GM12878 (cell line): ENCODE results near the gene PPP2R2D. TPM values are rescaled to one million over a fixed set of nuclear protein-coding genes. Genes with fewer than 3 reads are reported as not detected.

Source experiments
- ATAC-seq: fragments of 200-7000 bp; cut with Tn5 transposase; 3 replicates; pipeline ENCODE4 v1.9.1; 2020; ENCODE audit warnings: mild to moderate bottlenecking, moderate library complexity
- BruUV-seq: library from RNA; stranded (reverse); fragments of 400-500 nt; replicated peaks from 2 replicates; lab custom pipeline; 2021; lab: Mats Ljungman, UMichigan
- CTCF ChIA-PET: fragments of 300-600 bp; sonication (Branson Sonifier 250); formaldehyde crosslinking; extraction: SDS; loops from one replicate; lab custom pipeline; 2021; ENCODE audit warnings: inconsistent platforms; lab: Yijun Ruan, JAX
- POLR2A ChIA-PET: fragments of 350-600 bp; formaldehyde crosslinking; extraction: SDS; loops from one replicate; lab custom pipeline; 2021; ENCODE audit warnings: inconsistent platforms; lab: Charles Lee
- RAD21 ChIA-PET: fragments of 300-600 bp; sonication (Branson Sonifier 250); formaldehyde crosslinking; loops from one replicate; lab custom pipeline; 2023; ENCODE audit warnings: antibody characterized with exemption; ENCODE audit not compliant: unreplicated experiment; lab: Charles Lee
- SMC1A ChIA-PET: fragments of 300-600 bp; sonication (Branson Sonifier 250); formaldehyde crosslinking; loops from one replicate; lab custom pipeline; 2023; ENCODE audit not compliant: unreplicated experiment, uncharacterized antibody; lab: Charles Lee
- DNase-seq: peaks from one replicate; pipeline ENCODE4 v3.0.0-alpha.2; 2011; ENCODE audit warnings: low read depth, low spot score
- FAIRE-seq: peaks from 3 replicates; lab custom pipeline; 2011; peaks lifted over from hg19 to GRCh38; lab: Jason Lieb, UNC
- H2AFZ ChIP-seq: 2 replicates; pipeline ENCODE4 v1.6.0; 2011; ENCODE audit warnings: low read depth, low read length, control low read depth; ENCODE audit not compliant: control insufficient read depth
- H3K27ac ChIP-seq: 2 replicates; pipeline ENCODE4 v1.5.1; 2011; ENCODE audit warnings: control low read depth; ENCODE audit not compliant: control insufficient read depth, insufficient read depth
- H3K27me3 ChIP-seq, 2 experiments: replicated peaks in 1 of 2; 2 replicates each; pipeline versions ENCODE4 v1.6.0 to v1.6.1; 2011; ENCODE audit warnings: low read length in 1 of 2; ENCODE audit not compliant: control insufficient read depth in 2 of 2, insufficient read depth in 2 of 2
- H3K36me3 ChIP-seq, 2 experiments: 2 replicates each; pipeline ENCODE4 v1.5.1; 2011; ENCODE audit warnings: low read length in 1 of 2; ENCODE audit not compliant: control insufficient read depth in 2 of 2, insufficient read depth in 2 of 2
- H3K4me1 ChIP-seq: 2 replicates; pipeline ENCODE4 v1.6.1; 2011; ENCODE audit warnings: mild to moderate bottlenecking, low read length, moderate library complexity, mixed read lengths; ENCODE audit not compliant: control insufficient read depth, insufficient read depth
- H3K4me2 ChIP-seq: 2 replicates; pipeline ENCODE4 v1.6.0; 2011; ENCODE audit warnings: control low read depth; ENCODE audit not compliant: control insufficient read depth, insufficient read depth
- H3K4me3 ChIP-seq: fragments of 200-600 bp; sonication (generic); 2 replicates; pipeline ENCODE4 v1.5.1; 2016
- H3K79me2 ChIP-seq: 2 replicates; pipeline ENCODE4 v1.6.0; 2011; ENCODE audit warnings: low read length; ENCODE audit not compliant: control insufficient read depth, insufficient read depth
- H3K9ac ChIP-seq: 2 replicates; pipeline ENCODE4 v1.8.0; 2011; ENCODE audit warnings: low read length, control low read depth, mixed read lengths; ENCODE audit not compliant: control insufficient read depth, insufficient read depth
- H3K9me3 ChIP-seq: replicated peaks from 3 replicates; pipeline ENCODE4 v1.5.1; 2011; ENCODE audit warnings: mild to moderate bottlenecking, low read length; ENCODE audit not compliant: control insufficient read depth, insufficient read depth
- H4K20me1 ChIP-seq: 2 replicates; pipeline ENCODE4 v1.6.0; 2011; ENCODE audit not compliant: control insufficient read depth, insufficient read depth
- BACH1 ChIP-seq: fragments of 450-650 bp; IDR thresholded peaks from 2 replicates; pipeline ENCODE4 v1.6.1; 2017; ENCODE audit warnings: mild to moderate bottlenecking, borderline replicate concordance
- GATAD2B ChIP-seq: fragments of 450-650 bp; conservative IDR thresholded peaks from 2 replicates; pipeline ENCODE4 v1.6.1; 2017; ENCODE audit warnings: low read depth, mild to moderate bottlenecking, moderate library complexity
- NRF1 ChIP-seq: conservative IDR thresholded peaks from 2 replicates; pipeline ENCODE4 v1.6.1; 2011; ENCODE audit warnings: mild to moderate bottlenecking, low read depth, low read length, improper control_type of control experiment
- RUNX3 ChIP-seq: IDR thresholded peaks from 2 replicates; pipeline ENCODE4 v1.6.1; 2012; ENCODE audit warnings: low read length, inconsistent platforms
- SIN3A ChIP-seq: IDR thresholded peaks from 2 replicates; pipeline ENCODE4 v1.6.1; 2012; ENCODE audit warnings: low read depth, low read length, improper control_type of control experiment
- SMAD5 ChIP-seq: IDR thresholded peaks from 2 replicates; pipeline ENCODE4 v1.6.1; 2016; ENCODE audit warnings: antibody characterized with exemption, low read depth
- TCF7 ChIP-seq: IDR thresholded peaks from 2 replicates; pipeline ENCODE4 v1.6.1; 2014; ENCODE audit warnings: antibody characterized with exemption, borderline replicate concordance
- ZNF217 ChIP-seq: fragments of 450-650 bp; IDR thresholded peaks from 2 replicates; pipeline ENCODE4 v1.6.1; 2017; ENCODE audit warnings: antibody characterized with exemption, mild to moderate bottlenecking
- WGBS: methylation state at CpG from one replicate; pipeline ENCODE4 v1.1.6; 2016; ENCODE audit warnings: low lambda C conversion rate; ENCODE audit not compliant: insufficient replicate concordance, insufficient coverage; ENCODE audit errors: missing lambda C conversion rate; 5-methylcytosine and 5-hydroxymethylcytosine counted together
- in situ Hi-C: fragments of 300-500 bp; cut with MboI; formaldehyde crosslinking; loops from 9 replicates; pipeline ENCODE4 v1.14.3; 2018; ENCODE audit warnings: mixed read lengths
- intact Hi-C: fragments of 100-400 bp; cut with micrococcal nuclease; formaldehyde crosslinking; loops from one replicate; pipeline ENCODE4 v1.14.2; 2022; ENCODE audit not compliant: unreplicated experiment
- polyA plus RNA-seq, 11 experiments: library from polyadenylated mRNA; depleted of rRNA in 4 of 11; unstranded in 6 of 11; stranded (reverse) in 5 of 11; fragments of >200 nt; fragmentation: Nextera tagmentation in 4 of 11; fragmentation: Illumina TruSeq in 1 of 11; extraction: Ambion mirVana in 4 of 11; extraction: Trizol in 1 of 11; gene quantifications; 1 replicate in 1 of 11; 2 replicates in 10 of 11; pipeline versions ENCODE4 v1.2.1 to v1.2.3, GENCODE V29; 2011 to 2016; ENCODE audit warnings: inconsistent platforms in 2 of 11, missing spikeins in 2 of 11, low read depth in 1 of 11
- total RNA-seq, 4 experiments: library from RNA; depleted of rRNA in 3 of 4; stranded (reverse); fragments of >200 nt in 3 of 4; fragmentation: Illumina TruSeq in 1 of 4; extraction: Trizol in 1 of 4; gene quantifications; 2 replicates each; pipeline versions ENCODE4 v1.2.1 to v1.2.3, GENCODE V29; 2013 to 2021
- TF ChIP-seq, protein P1 (sequence below): fragments of 450-650 bp; IDR thresholded peaks from 2 replicates; pipeline ENCODE4 v1.6.1; 2016; ENCODE audit warnings: mild to moderate bottlenecking
- TF ChIP-seq, protein P2 (sequence below): IDR thresholded peaks from 2 replicates; pipeline ENCODE4 v1.6.1; 2012; ENCODE audit warnings: improper control_type of control experiment, low read depth, low read length; ENCODE audit not compliant: insufficient replicate concordance

The PPP2R2D gene
- total and polyA plus RNA-seq, 10 of the 15 experiments (the other 5 are each of a cell fraction or from before 2014, with no cell fraction given): 2.8 to 41.9 (median 21.8) TPM

DNA sequence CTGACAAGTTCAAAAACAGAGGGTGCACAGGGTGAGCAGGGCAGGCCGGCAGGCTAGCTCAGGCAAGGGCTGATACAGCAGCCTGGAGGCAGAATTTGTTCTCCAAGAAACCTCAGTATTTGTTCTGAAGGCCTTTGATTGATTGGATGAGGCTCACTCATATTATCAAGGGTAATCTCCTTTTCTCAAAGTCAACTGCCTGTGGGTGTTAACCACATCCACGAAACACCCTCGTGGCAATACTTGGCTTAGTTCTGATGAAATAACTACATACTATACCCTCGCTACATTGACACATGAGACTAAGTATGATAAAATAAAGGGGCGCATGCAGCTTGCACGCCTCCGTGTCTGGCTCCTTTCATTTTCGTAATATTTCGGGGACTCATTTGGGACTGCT, 4.4 kb upstream of the PPP2R2D start:
- no peaks in the 10 kb centered on the region for H3K36me3 ChIP-seq
- POLR2A ChIA-PET: interaction anchor here (0.6 kb wide), 1 partner anchor 9 kb away, joined by 4 read pairs; no protein-coding TSS in a partner anchor
- H2AFZ ChIP-seq: no peak overlapping the region
- no peak overlapping the region for H3K27ac ChIP-seq
- 51% methylated on average over 9 of the region's 9 CpGs for WGBS
- H3K4me2 ChIP-seq: no peak overlapping the region
- no peak overlapping the region for H3K9ac ChIP-seq
- H3K79me2 ChIP-seq: peaks cover 4% of the 10 kb centered on the region
- no peak for ATAC-seq
- intact Hi-C loops (no loop called here), in situ Hi-C loops (loop anchor here (5.0 to 10.0 kb wide), 2 partner anchors 86 to 558 kb away; partner anchors contain the start of gene BNIP3)
- no peaks in the 10 kb centered on the region for H4K20me1 ChIP-seq
- no peaks in the 10 kb centered on the region for H3K9me3 ChIP-seq
- no peaks in the 10 kb centered on the region; a peak in 2 of 4 replicates for H3K27me3 ChIP-seq
- TF ChIP-seq GATAD2B (no peak), ZNF217 (no peak)
- TF ChIP-seq, protein P1, sequence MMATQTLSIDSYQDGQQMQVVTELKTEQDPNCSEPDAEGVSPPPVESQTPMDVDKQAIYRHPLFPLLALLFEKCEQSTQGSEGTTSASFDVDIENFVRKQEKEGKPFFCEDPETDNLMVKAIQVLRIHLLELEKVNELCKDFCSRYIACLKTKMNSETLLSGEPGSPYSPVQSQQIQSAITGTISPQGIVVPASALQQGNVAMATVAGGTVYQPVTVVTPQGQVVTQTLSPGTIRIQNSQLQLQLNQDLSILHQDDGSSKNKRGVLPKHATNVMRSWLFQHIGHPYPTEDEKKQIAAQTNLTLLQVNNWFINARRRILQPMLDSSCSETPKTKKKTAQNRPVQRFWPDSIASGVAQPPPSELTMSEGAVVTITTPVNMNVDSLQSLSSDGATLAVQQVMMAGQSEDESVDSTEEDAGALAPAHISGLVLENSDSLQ: peak; percentile 44; the same call in 1 of the 2 replicates
- no peak overlapping the region for H3K4me3 ChIP-seq
- CTCF ChIA-PET: interaction anchor here (2.9 kb wide), 1 partner anchor 10 kb away, joined by 12 read pairs; no protein-coding TSS in a partner anchor
- RAD21 ChIA-PET: no interaction called here
- SMC1A ChIA-PET: interaction anchor here (1.0 to 1.4 kb wide), 2 partner anchors 11 to 127 kb away, joined by 4 read pairs; no protein-coding TSS in a partner anchor
- DNase-seq: no peak
- no peak for FAIRE-seq
- no TSS peak for BruUV-seq
- no peaks in the 10 kb centered on the region; the same call in 1 of the 2 replicates for H3K4me1 ChIP-seq

DNA sequence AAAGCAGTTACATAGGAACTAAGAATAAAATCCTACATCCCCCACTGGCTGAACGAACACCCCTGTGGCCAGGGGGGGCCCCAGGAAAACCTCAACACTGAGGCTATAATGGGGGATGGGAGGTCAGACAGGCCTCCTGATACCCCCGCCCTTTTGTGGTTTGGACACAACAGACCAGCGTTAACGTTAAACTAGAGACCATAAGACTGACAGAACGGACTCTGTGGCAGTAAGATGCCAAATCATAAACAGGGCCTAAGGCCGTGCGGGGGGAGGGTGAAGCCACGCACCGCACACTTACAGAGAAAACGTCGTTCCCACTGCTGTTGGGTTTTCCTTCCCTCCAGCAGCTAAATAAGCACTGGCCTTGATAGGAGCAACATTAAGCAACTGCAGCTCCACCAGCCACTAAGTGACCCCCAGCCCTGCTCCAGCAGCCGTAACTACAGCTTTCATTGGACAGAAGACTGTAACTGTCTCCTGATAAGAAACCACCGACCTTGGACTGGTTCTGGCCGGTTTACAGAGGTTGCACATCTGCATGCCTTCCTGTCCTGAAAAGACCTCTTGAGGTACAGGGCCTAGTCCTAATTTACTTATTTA, 3.4 kb upstream of the PPP2R2D start:
- Histone ChIP-seq H3K4me2 (no peak overlapping the region), H2AFZ (no peak overlapping the region), H3K27ac (no peak overlapping the region), H3K4me1 (peaks cover under 1% of the 10 kb centered on the region; the same call in 1 of the 2 replicates), H3K9me3 (no peaks in the 10 kb centered on the region), H3K4me3 (no peak overlapping the region), H3K79me2 (peaks cover 13% of the 10 kb centered on the region), H3K9ac (no peak overlapping the region), H4K20me1 (no peaks in the 10 kb centered on the region), H3K27me3 (no peaks in the 10 kb centered on the region; a peak in 1 of 4 replicates), H3K36me3 (no peaks in the 10 kb centered on the region)
- ChIA-PET SMC1A (interaction anchor here (1.0 to 1.4 kb wide), 2 partner anchors 10 to 126 kb away, joined by 4 read pairs; no protein-coding TSS in a partner anchor), RAD21 (no interaction called here), POLR2A (interaction anchor here (0.6 kb wide), 1 partner anchor 8 kb away, joined by 4 read pairs; no protein-coding TSS in a partner anchor), CTCF (interaction anchor here (0.7 to 2.9 kb wide), 3 partner anchors 11 to 82 kb away, joined by 3 to 12 read pairs (median 3); no protein-coding TSS in a partner anchor)
- in situ Hi-C loops (loop anchor here (5.0 to 10.0 kb wide), 2 partner anchors 85 to 557 kb away; partner anchors contain the start of gene BNIP3), intact Hi-C loops (no loop called here)
- FAIRE-seq (no peak), DNase-seq (no peak), ATAC-seq (no peak)
- BruUV-seq: no TSS peak
- 37% methylated on average over 14 of the region's 14 CpGs for WGBS
- TF ChIP-seq BACH1 (no peak), SMAD5 (no peak), NRF1 (no peak), RUNX3 (0 out of 2 replicates have a peak, but pooled peaks have one; percentile 10), TCF7 (no peak), SIN3A (no peak)
- TF ChIP-seq, protein P2, sequence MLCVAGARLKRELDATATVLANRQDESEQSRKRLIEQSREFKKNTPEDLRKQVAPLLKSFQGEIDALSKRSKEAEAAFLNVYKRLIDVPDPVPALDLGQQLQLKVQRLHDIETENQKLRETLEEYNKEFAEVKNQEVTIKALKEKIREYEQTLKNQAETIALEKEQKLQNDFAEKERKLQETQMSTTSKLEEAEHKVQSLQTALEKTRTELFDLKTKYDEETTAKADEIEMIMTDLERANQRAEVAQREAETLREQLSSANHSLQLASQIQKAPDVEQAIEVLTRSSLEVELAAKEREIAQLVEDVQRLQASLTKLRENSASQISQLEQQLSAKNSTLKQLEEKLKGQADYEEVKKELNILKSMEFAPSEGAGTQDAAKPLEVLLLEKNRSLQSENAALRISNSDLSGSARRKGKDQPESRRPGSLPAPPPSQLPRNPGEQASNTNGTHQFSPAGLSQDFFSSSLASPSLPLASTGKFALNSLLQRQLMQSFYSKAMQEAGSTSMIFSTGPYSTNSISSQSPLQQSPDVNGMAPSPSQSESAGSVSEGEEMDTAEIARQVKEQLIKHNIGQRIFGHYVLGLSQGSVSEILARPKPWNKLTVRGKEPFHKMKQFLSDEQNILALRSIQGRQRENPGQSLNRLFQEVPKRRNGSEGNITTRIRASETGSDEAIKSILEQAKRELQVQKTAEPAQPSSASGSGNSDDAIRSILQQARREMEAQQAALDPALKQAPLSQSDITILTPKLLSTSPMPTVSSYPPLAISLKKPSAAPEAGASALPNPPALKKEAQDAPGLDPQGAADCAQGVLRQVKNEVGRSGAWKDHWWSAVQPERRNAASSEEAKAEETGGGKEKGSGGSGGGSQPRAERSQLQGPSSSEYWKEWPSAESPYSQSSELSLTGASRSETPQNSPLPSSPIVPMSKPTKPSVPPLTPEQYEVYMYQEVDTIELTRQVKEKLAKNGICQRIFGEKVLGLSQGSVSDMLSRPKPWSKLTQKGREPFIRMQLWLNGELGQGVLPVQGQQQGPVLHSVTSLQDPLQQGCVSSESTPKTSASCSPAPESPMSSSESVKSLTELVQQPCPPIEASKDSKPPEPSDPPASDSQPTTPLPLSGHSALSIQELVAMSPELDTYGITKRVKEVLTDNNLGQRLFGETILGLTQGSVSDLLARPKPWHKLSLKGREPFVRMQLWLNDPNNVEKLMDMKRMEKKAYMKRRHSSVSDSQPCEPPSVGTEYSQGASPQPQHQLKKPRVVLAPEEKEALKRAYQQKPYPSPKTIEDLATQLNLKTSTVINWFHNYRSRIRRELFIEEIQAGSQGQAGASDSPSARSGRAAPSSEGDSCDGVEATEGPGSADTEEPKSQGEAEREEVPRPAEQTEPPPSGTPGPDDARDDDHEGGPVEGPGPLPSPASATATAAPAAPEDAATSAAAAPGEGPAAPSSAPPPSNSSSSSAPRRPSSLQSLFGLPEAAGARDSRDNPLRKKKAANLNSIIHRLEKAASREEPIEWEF: no peak
